Trophoblast cell (in vitro differentiated cells and primary cell): ENCODE data around the gene HOXA9.

Experiments used
- DNase-seq, 2 donors: peaks; one replicate each; pipeline ENCODE4 v3.0.0-alpha.2; 2016
- H2AFZ ChIP-seq: 2 replicates; pipeline ENCODE4 v1.6.1; 2013; ENCODE audit warnings: low read length, moderate library complexity, mild to moderate bottlenecking; ENCODE audit not compliant: insufficient read depth, poor library complexity
- H2AK5ac ChIP-seq: 2 replicates; pipeline ENCODE4 v1.6.1; 2013; ENCODE audit warnings: mild to moderate bottlenecking, low read length
- H2BK120ac ChIP-seq: 2 replicates; pipeline ENCODE4 v1.6.1; 2013; ENCODE audit warnings: low read length, mild to moderate bottlenecking, moderate library complexity; ENCODE audit not compliant: insufficient read depth, poor library complexity
- H2BK12ac ChIP-seq: 2 replicates; pipeline ENCODE4 v1.6.1; 2013; ENCODE audit warnings: mild to moderate bottlenecking, low read length, moderate library complexity
- H2BK5ac ChIP-seq: 2 replicates; pipeline ENCODE4 v1.6.1; 2013; ENCODE audit warnings: low read length, low read depth, moderate library complexity, mild to moderate bottlenecking; ENCODE audit not compliant: poor library complexity
- H3K14ac ChIP-seq: 2 replicates; pipeline ENCODE4 v1.6.1; 2013; ENCODE audit warnings: mild to moderate bottlenecking, low read length
- H3K18ac ChIP-seq: 2 replicates; pipeline ENCODE4 v1.6.1; 2013; ENCODE audit warnings: mild to moderate bottlenecking, low read length
- H3K23ac ChIP-seq: 2 replicates; pipeline ENCODE4 v1.6.1; 2013; ENCODE audit warnings: low read length
- H3K27ac ChIP-seq: 2 replicates; pipeline ENCODE4 v1.5.1; 2013; ENCODE audit warnings: low read depth, mild to moderate bottlenecking, inconsistent platforms, low read length, moderate library complexity
- H3K27me3 ChIP-seq: 2 replicates; pipeline ENCODE4 v1.6.1; 2013; ENCODE audit warnings: inconsistent platforms, mild to moderate bottlenecking, low read length, moderate library complexity; ENCODE audit not compliant: insufficient read depth
- H3K36me3 ChIP-seq, 2 experiments: 1 replicate in 1 of 2; 2 replicates in 1 of 2; pipeline ENCODE4 v1.6.1; 2013; ENCODE audit warnings: low read length in 2 of 2, mild to moderate bottlenecking in 2 of 2, moderate library complexity in 1 of 2; ENCODE audit not compliant: insufficient read depth in 2 of 2, control insufficient read depth in 1 of 2
- H3K4ac ChIP-seq: 2 replicates; pipeline ENCODE4 v1.6.1; 2013; ENCODE audit warnings: low read depth, mild to moderate bottlenecking, low read length, moderate library complexity
- H3K4me1 ChIP-seq, 2 experiments: 1 replicate in 1 of 2; 2 replicates in 1 of 2; pipeline ENCODE4 v1.6.1; 2013; ENCODE audit warnings: low read length in 2 of 2, mild to moderate bottlenecking in 2 of 2, moderate library complexity in 1 of 2; ENCODE audit not compliant: insufficient read depth in 2 of 2, control insufficient read depth in 1 of 2
- H3K4me2 ChIP-seq: 2 replicates; pipeline ENCODE4 v1.6.1; 2013; ENCODE audit warnings: inconsistent platforms, mild to moderate bottlenecking, low read length, moderate library complexity
- H3K4me3 ChIP-seq: 2 replicates; pipeline ENCODE4 v1.5.1; 2013; ENCODE audit warnings: mild to moderate bottlenecking, low read depth, low read length, inconsistent platforms
- H3K79me1 ChIP-seq: one replicate; pipeline ENCODE4 v1.6.1; 2013; ENCODE audit warnings: low read length
- H3K79me2 ChIP-seq: 2 replicates; pipeline ENCODE4 v1.6.1; 2013; ENCODE audit warnings: low read length, mild to moderate bottlenecking; ENCODE audit not compliant: control insufficient read depth, insufficient read depth, poor library complexity
- H3K9ac ChIP-seq: 2 replicates; pipeline ENCODE4 v1.6.1; 2013; ENCODE audit warnings: mild to moderate bottlenecking, low read length
- H3K9me3 ChIP-seq: 2 replicates; pipeline ENCODE4 v1.6.1; 2013; ENCODE audit warnings: low read depth, mild to moderate bottlenecking, control low read depth, inconsistent platforms, low read length; ENCODE audit not compliant: insufficient read depth
- H4K12ac ChIP-seq: 2 replicates; pipeline ENCODE4 v1.6.1; 2013; ENCODE audit warnings: low read depth, mild to moderate bottlenecking, low read length, moderate library complexity
- H4K8ac ChIP-seq: 2 replicates; pipeline ENCODE4 v1.6.1; 2013; ENCODE audit warnings: low read depth, mild to moderate bottlenecking, low read length, moderate library complexity
- H4K91ac ChIP-seq: one replicate; pipeline ENCODE4 v1.6.1; 2013; ENCODE audit warnings: low read depth, mild to moderate bottlenecking, low read length, moderate library complexity
- WGBS: extraction: QIAGEN DNeasy Blood & Tissue Kit; methylation state at CpG from one replicate; pipeline ENCODE4 v1.1.7; 2013; ENCODE audit warnings: missing lambda C conversion rate; ENCODE audit not compliant: insufficient read length, insufficient coverage; ENCODE audit errors: extremely low coverage; 5-methylcytosine and 5-hydroxymethylcytosine counted together

Gene HOXA9

DNA sequence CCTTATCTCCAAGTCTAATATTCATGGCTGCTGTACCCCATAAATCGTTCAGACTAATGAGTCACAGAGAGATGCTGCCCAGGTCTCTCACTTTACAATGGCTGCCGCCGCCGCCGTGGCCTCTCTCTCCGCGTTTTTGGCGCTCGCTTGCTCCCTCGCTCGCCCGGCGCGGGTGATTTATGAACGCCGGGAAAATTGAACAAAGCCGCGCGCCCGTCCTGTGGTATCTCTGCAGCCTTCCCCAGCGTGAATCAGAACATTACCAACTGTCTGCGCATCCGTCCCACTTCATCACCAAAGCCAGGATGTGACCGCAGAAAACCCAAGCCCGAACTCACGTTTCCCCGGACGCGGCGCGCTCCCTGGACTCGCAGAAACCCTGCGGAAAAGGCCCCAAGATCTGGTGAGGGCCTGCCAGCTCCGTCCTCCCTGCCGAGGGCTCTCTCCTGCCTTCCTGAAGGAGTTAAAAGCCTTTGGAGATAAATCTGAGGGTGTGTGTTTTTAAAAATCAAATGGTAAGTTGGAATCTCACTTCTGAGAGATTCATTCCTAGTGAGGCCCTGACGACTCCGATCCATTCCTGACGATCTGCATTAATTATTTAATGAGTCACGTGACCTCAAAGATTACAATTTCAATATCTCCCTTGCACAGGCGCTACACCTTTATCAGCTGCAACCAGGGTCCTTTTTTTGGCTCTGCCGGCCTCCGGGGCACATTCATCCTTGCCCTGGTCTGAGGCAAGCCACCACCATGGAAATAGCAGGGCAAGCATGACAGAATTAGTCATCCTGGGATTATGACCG lies 41.0 kb downstream of the HOXA9 start:
- no CpG with 5 or more reads among the region's 43 CpGs for WGBS

DNA sequence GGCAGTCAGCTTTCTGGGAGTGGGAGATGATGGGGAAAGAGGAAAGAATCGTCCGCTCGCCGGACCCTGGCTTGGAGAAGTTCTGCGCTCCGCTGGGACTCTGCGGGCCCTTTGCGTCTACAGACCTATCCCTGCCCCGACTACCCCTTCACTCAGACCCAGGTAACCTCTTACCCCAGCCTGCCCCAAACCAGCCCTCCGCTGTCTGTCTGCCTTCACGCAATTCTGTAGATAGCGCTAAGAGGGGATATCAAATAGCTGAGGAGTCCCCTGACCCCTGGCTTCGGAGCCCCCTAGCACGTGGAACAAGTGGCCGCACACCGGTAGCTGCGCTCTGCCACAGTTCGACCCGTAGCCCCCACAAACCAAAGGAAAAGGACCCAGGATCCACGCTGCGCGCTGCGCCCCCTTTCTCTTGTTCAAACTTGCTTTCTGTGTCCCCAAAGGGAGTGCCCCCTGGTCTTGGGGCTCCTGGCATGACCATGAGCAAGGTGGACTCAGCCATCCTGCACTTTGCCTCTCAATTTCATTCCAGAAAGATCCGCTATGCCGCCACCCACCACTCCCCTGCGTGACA lies 41.8 kb downstream of the HOXA9 start:
- peaks cover 86% of the 10 kb centered on the region for H3K27me3 ChIP-seq
- no peak for DNase-seq
- H3K4me3 ChIP-seq: no peak overlapping the region
- no peaks in the 10 kb centered on the region for H3K4me1 ChIP-seq
- H3K36me3 ChIP-seq: no peaks in the 10 kb centered on the region
- H3K14ac ChIP-seq: no peak overlapping the region
- H3K79me2 ChIP-seq: no peaks in the 10 kb centered on the region
- no peak overlapping the region for H3K4ac ChIP-seq
- no peak overlapping the region for H2BK120ac ChIP-seq
- no peak overlapping the region for H2AFZ ChIP-seq
- no peak overlapping the region for H3K4me2 ChIP-seq
- no peak overlapping the region for H3K27ac ChIP-seq
- H3K9me3 ChIP-seq: peaks cover 11% of the 10 kb centered on the region
- no peak overlapping the region for H2BK12ac ChIP-seq
- H4K91ac ChIP-seq: no peak overlapping the region
- H3K9ac ChIP-seq: no peak overlapping the region
- no peak overlapping the region for H3K18ac ChIP-seq
- no peak overlapping the region for H4K12ac ChIP-seq
- no CpG with 5 or more reads among the region's 26 CpGs for WGBS
- no peak overlapping the region for H2AK5ac ChIP-seq
- no peak overlapping the region for H2BK5ac ChIP-seq
- H3K23ac ChIP-seq: no peak overlapping the region
- no peak overlapping the region for H4K8ac ChIP-seq
- H3K79me1 ChIP-seq: no peaks in the 10 kb centered on the region

More for the DNA sequence above, 41.0 kb downstream of the HOXA9 start:
- no peak for DNase-seq
- Histone ChIP-seq H2BK12ac (no peak overlapping the region), H4K91ac (no peak overlapping the region), H3K27ac (no peak overlapping the region), H4K12ac (no peak overlapping the region), H3K27me3 (peaks cover 88% of the 10 kb centered on the region), H3K4ac (no peak overlapping the region), H3K18ac (no peak overlapping the region), H2BK5ac (no peak overlapping the region), H3K79me2 (no peaks in the 10 kb centered on the region), H3K79me1 (no peaks in the 10 kb centered on the region), H3K9ac (no peak overlapping the region), H3K4me3 (no peak overlapping the region), H2AK5ac (no peak overlapping the region), H3K23ac (no peak overlapping the region), H3K14ac (no peak overlapping the region), H3K9me3 (peaks cover 14% of the 10 kb centered on the region), H3K36me3 (no peaks in the 10 kb centered on the region), H2AFZ (no peak overlapping the region), H3K4me2 (no peak overlapping the region), H4K8ac (no peak overlapping the region), H3K4me1 (no peaks in the 10 kb centered on the region), H2BK120ac (no peak overlapping the region)

DNA sequence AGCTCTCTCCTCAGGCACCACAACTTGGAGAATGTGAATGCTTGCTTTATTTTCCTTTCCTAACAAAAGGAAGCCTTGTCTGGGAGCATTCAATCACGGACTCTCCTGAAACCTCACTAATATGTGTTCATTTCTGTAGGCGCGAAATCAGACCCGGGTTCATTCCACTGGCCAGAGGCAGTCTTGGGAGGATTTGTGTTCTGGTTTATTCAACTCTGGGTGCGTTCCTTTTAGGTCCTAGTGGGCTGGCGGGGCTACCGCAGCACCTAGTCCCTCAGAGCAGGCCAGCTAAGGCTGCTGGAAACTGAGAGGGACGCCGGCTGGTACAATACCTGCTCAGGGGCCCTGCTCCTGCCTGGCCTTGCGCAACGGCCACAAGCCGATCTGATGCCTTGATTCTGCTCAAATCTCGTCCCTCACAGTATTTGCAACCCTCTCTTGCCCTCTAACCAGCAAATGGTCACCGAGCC lies 42.3 kb downstream of the HOXA9 start:
- WGBS: no CpG with 5 or more reads among the region's 14 CpGs
- Histone ChIP-seq H3K9me3 (peaks cover 11% of the 10 kb centered on the region), H3K23ac (no peak overlapping the region), H3K9ac (no peak overlapping the region), H3K79me2 (no peaks in the 10 kb centered on the region), H4K91ac (no peak overlapping the region), H3K4me3 (no peak overlapping the region), H3K4ac (no peak overlapping the region), H3K27me3 (peaks cover 85% of the 10 kb centered on the region), H2AFZ (no peak overlapping the region), H3K36me3 (no peaks in the 10 kb centered on the region), H3K79me1 (no peaks in the 10 kb centered on the region), H2BK5ac (no peak overlapping the region), H3K4me1 (no peaks in the 10 kb centered on the region), H4K8ac (no peak overlapping the region), H3K18ac (no peak overlapping the region), H2BK120ac (no peak overlapping the region), H3K14ac (no peak overlapping the region), H2BK12ac (no peak overlapping the region), H3K27ac (no peak overlapping the region), H2AK5ac (no peak overlapping the region), H4K12ac (no peak overlapping the region), H3K4me2 (no peak overlapping the region)
- DNase-seq: no peak

DNA sequence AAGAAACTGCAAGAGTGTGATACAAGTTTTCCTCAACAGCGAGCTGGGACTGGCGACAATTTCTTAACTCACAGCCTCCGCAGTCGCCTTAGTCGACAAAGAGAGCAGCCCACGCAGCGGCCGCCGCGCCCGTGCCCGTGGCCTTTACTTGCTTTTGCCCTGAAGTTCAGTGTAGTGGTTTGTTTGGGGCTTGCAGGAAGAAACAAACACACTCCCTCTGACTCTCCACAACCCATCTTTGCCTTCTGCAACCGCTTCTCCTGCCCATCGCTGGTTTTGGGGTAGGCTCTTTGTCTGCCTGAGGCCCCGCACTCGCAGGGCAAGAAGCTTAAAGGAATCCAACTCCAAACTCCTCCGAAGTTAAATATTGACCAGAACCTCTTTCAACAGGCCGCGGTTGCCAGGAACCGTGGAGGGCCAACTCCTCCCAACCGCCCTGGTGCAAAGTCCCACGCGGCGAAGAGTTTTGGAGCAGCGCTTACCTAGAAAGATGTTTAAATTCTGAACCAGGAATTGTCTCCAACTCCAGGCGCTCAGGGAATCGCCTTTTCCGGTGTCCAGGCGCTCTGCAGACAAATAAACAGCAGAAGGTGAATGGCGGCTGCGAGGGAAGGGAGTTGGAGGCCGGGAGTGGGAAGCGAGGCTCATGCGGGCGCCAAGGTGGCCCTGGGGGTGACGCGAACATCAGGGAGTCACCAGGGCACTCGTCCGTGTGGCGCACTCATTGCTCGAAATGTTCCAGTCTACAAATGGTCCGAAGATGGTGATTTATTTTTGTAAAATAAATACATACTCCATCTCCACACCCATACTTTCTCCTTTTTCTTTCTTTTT lies 43.0 kb downstream of the HOXA9 start:
- Histone ChIP-seq H3K9me3 (peaks cover 11% of the 10 kb centered on the region), H2BK5ac (no peak overlapping the region), H3K27ac (no peak overlapping the region), H3K4me2 (no peak overlapping the region), H4K8ac (no peak overlapping the region), H2AFZ (no peak overlapping the region), H3K4me1 (no peaks in the 10 kb centered on the region), H3K79me2 (no peaks in the 10 kb centered on the region), H3K36me3 (no peaks in the 10 kb centered on the region), H3K79me1 (no peaks in the 10 kb centered on the region), H4K12ac (no peak overlapping the region), H3K23ac (no peak overlapping the region), H3K18ac (no peak overlapping the region), H3K14ac (no peak overlapping the region), H3K27me3 (peaks cover 88% of the 10 kb centered on the region), H2BK12ac (no peak overlapping the region), H3K4me3 (no peak overlapping the region), H2AK5ac (no peak overlapping the region), H3K9ac (no peak overlapping the region), H3K4ac (no peak overlapping the region), H4K91ac (no peak overlapping the region), H2BK120ac (no peak overlapping the region)
- no CpG with 5 or more reads among the region's 42 CpGs for WGBS
- DNase-seq: no peak
